Measurements from ENCODE around the gene CBFA2T2. TPM values are rescaled to one million over a fixed set of nuclear protein-coding genes. Genes with fewer than 3 reads are reported as not detected.

CBFA2T2 gene
- total and polyA plus RNA-seq, 2 of the 4 experiments (the other 2 are of a cell fraction) = 3.8 to 6.2 TPM

DNA sequence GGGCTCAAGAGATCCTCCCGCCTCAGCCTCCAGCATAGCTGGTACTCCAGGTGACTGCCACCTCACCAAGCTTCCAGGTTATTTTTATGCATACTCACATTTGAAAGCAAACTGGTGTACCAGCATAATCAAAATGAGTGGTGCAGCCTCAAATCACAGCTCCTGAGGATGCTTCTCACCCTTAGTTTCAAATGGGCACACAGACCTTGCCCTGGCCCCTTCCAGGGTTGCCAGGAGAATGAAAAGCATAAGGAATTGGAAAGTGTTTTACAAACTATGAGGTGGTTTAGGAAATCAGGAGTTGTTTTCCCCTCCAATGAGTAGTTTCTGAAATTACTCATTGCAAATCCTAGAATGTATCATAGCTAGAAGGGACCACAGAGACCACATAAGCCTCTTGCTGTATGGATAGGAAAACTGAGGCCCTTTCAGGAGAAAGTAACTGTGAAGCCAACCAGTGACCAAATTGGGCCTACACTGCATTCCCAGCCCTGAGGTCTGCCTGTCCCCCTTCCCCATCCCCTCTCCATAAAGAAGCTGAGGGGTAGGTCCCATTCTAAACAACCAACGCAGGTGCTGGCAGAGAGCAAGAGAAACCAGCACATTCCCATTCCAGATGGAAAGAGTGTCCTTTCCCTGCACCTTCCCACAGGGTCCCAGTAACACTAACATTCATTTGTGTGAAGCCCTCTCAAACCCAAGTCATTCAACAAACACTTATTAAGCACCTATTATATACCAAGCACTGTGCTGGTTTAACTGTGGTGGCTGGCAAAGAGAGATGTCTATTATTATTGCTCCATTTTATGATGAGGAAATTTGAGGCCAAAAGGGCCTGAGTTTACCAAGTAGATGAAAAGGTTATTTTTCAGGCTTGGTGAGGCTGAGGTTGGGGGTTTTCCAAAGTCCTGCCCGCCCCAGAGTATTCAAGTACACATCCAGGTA lies 198.4 kb downstream of the CBFA2T2 start:
- Histone ChIP-seq H3K27me3 (ENCODE audit: control insufficient read depth, insufficient read depth, low read length) (no peaks in the 10 kb centered on the region), H4K5ac (ENCODE audit: low read depth, low read length) (no peak overlapping the region), H3K9me3 (ENCODE audit: control insufficient read depth, insufficient read depth, low read length) (no peaks in the 10 kb centered on the region), H2BK15ac (ENCODE audit: low read depth, low read length) (no peak overlapping the region), H3K18ac (ENCODE audit: low read depth, low read length) (no peak overlapping the region), H3K27ac (ENCODE audit: insufficient read depth, low read length) (no peak overlapping the region), H3K9ac (ENCODE audit: low read depth, low read length) (no peak overlapping the region), H2BK5ac (ENCODE audit: low read depth, low read length, poor library complexity, severe bottlenecking) (no peak overlapping the region), H3K9me1 (ENCODE audit: insufficient read depth, low read length) (0 out of 2 replicates have a peak, but pooled peaks cover 13% of the 10 kb centered on the region), H3K4me1 (ENCODE audit: control insufficient read depth, insufficient read depth, low read length) (peaks cover 9% of the 10 kb centered on the region), H3K23ac (ENCODE audit: low read depth, low read length) (no peak overlapping the region), H4K20me1 (ENCODE audit: insufficient read depth, low read length) (no peaks in the 10 kb centered on the region), H2AFZ (replicated peaks; ENCODE audit: low read length, poor library complexity) (no peak overlapping the region), H3K36me3 (ENCODE audit: control insufficient read depth, insufficient read depth, low read length) (no peaks in the 10 kb centered on the region), H2AK5ac (ENCODE audit: low read depth, low read length) (no peak overlapping the region), H3K4ac (ENCODE audit: low read depth, low read length) (no peak overlapping the region), H3K79me1 (ENCODE audit: low read depth in 1 of 2, low read length in 2 of 2) (peaks cover 7 to 21% of the 10 kb centered on the region in 2 experiments; a peak in 2 of 4 replicates), H2BK20ac (ENCODE audit: low read depth, low read length) (no peak overlapping the region), H2AK9ac (replicated peaks; ENCODE audit: low read depth, low read length, poor library complexity) (no peak overlapping the region), H3K56ac (ENCODE audit: extremely low read depth, insufficient read depth, low read length) (no peak overlapping the region), H3K4me3 (ENCODE audit: insufficient read depth, low read depth, low read length) (no peak overlapping the region), H4K8ac (ENCODE audit: low read depth in 2 of 2, low read length in 2 of 2) (no peak overlapping the region), H3K14ac (replicated peaks; ENCODE audit: low read depth, low read length) (no peak overlapping the region), H4K91ac (ENCODE audit: insufficient read depth, low read depth, low read length) (no peak overlapping the region), H3K4me2 (ENCODE audit: low read depth, low read length) (no peak overlapping the region), H2BK120ac (ENCODE audit: low read depth, low read length) (no peak overlapping the region)
- ChIA-PET POLR2A (ENCODE audit: unreplicated experiment) (no interaction called here), CTCF (no interaction called here)
- no peak for TF ChIP-seq CHD1 (IDR thresholded peaks at IDR 0.05; ENCODE audit: low read depth, low read length)
- dilution Hi-C loops (cut with HindIII; ENCODE audit: low sequenced_read_pairs, unreplicated experiment) (no loop called here), intact Hi-C loops (cut with micrococcal nuclease) (no loop called here), in situ Hi-C loops (cut with MboI; ENCODE audit: low sequenced_read_pairs) (no loop called here)
- ATAC-seq (ENCODE audit: low read depth) = no peak
- no TSS peak for BruUV-seq (replicated peaks)
- no CpG with 5 or more reads among the region's 3 CpGs for WGBS, 2 experiments (ENCODE audit: extremely low coverage in 2 of 2, insufficient read length in 1 of 2)
- no peak for DNase-seq

All from IMR-90 (cell line).